PC-3 (cell line): ENCODE measurements around the gene DNAJC5. TPM values are rescaled to one million over a fixed set of nuclear protein-coding genes. Genes with fewer than 3 reads are reported as not detected.
"Not testable (repeated sequence)": the region's sequence is repeated elsewhere in the genome, so short reads cannot be mapped to it uniquely, and the experiment has no call there.

Source experiments
- ATAC-seq: fragments of 200-7000 bp; cut with Tn5 transposase; 2 replicates; pipeline ENCODE4 v1.9.1; 2020; ENCODE audit warnings: mild to moderate bottlenecking, moderate library complexity
- BruUV-seq: library from RNA; stranded (reverse); fragments of 400-500 nt; replicated peaks from 2 replicates; lab custom pipeline; 2021; lab: Mats Ljungman, UMichigan
- CTCF ChIA-PET: fragments of 300-600 bp; sonication (Branson Sonifier 250); formaldehyde crosslinking; loops from one replicate; lab custom pipeline; 2022; ENCODE audit warnings: antibody characterized with exemption; lab: Charles Lee
- POLR2A ChIA-PET: fragments of 300-600 bp; sonication (Branson Sonifier 250); formaldehyde crosslinking; loops from one replicate; lab custom pipeline; 2022; ENCODE audit warnings: antibody characterized with exemption; ENCODE audit not compliant: unreplicated experiment; lab: Charles Lee
- DNase-seq: peaks from one replicate; pipeline ENCODE4 v3.0.0-alpha.2; 2015
- H2AFZ ChIP-seq: fragments of 300-600 bp; sonication (generic); 2 replicates; pipeline ENCODE4 v1.6.0; 2016; ENCODE audit warnings: antibody characterized with exemption, low read length
- H3F3A ChIP-seq: fragments of 300-600 bp; sonication (generic); one replicate; pipeline ENCODE4 v1.6.0; 2017; ENCODE audit warnings: antibody characterized with exemption, low read length, control low read depth, mild to moderate bottlenecking; ENCODE audit not compliant: unreplicated experiment
- H3K27ac ChIP-seq: fragments of 300-600 bp; sonication (generic); 2 replicates; pipeline ENCODE4 v1.5.1; 2016; ENCODE audit warnings: mild to moderate bottlenecking, low read length
- H3K27me3 ChIP-seq: fragments of 300-600 bp; sonication (generic); 2 replicates; pipeline ENCODE4 v1.6.1; 2016; ENCODE audit warnings: low read length, mixed read lengths
- H3K36me3 ChIP-seq: fragments of 300-600 bp; sonication (generic); 2 replicates; pipeline ENCODE4 v1.6.1; 2016; ENCODE audit warnings: low read depth, mixed run types, low read length, mixed read lengths
- H3K4me1 ChIP-seq: fragments of 300-600 bp; sonication (generic); 2 replicates; pipeline ENCODE4 v1.5.1; 2016; ENCODE audit warnings: low read length; ENCODE audit not compliant: insufficient read depth
- H3K4me2 ChIP-seq: fragments of 300-600 bp; sonication (generic); 2 replicates; pipeline ENCODE4 v1.6.0; 2016; ENCODE audit warnings: low read length
- H3K4me3 ChIP-seq: fragments of 300-600 bp; sonication (generic); 2 replicates; pipeline ENCODE4 v1.5.1; 2016; ENCODE audit warnings: mild to moderate bottlenecking, low read length, mixed read lengths
- H3K79me2 ChIP-seq: fragments of 300-600 bp; sonication (generic); 2 replicates; pipeline ENCODE4 v1.6.1; 2017; ENCODE audit warnings: low read length, mixed read lengths
- H3K9ac ChIP-seq: fragments of 300-600 bp; sonication (generic); 2 replicates; pipeline ENCODE4 v1.6.0; 2016; ENCODE audit warnings: mild to moderate bottlenecking, low read length
- H3K9me2 ChIP-seq: fragments of 300-600 bp; sonication (generic); replicated peaks from 2 replicates; pipeline ENCODE4 v1.6.1; 2016; ENCODE audit warnings: mixed run types, low read length, mixed read lengths
- H3K9me3 ChIP-seq: fragments of 300-600 bp; sonication (generic); 2 replicates; pipeline ENCODE4 v1.6.1; 2016; ENCODE audit warnings: low read length, mixed read lengths
- H4K20me1 ChIP-seq: fragments of 300-600 bp; sonication (generic); 2 replicates; pipeline ENCODE4 v1.6.1; 2016; ENCODE audit warnings: low read length, mixed read lengths
- EZH2 ChIP-seq: fragments of 300-600 bp; sonication (generic); IDR thresholded peaks from one replicate; pipeline ENCODE4 v1.6.1; 2017; ENCODE audit warnings: antibody characterized with exemption, mild to moderate bottlenecking, low read length; ENCODE audit not compliant: unreplicated experiment
- EZH2phosphoT487 ChIP-seq: fragments of 300-600 bp; sonication (generic); IDR thresholded peaks from 2 replicates; pipeline ENCODE4 v1.6.1; 2018; ENCODE audit warnings: mild to moderate bottlenecking, antibody characterized with exemption, low read length, borderline replicate concordance
- intact Hi-C: fragments of 100-400 bp; cut with micrococcal nuclease; formaldehyde crosslinking; loops from 2 replicates; pipeline ENCODE4 v1.9.0; 2023
- total RNA-seq: library from RNA; depleted of rRNA; stranded (reverse); fragments of >200 nt; gene quantifications from 2 replicates; pipeline ENCODE4 v1.2.3, GENCODE V29; 2014
- TF ChIP-seq, protein P1 (sequence below): fragments of 300-600 bp; sonication (generic); conservative IDR thresholded peaks from 2 replicates; pipeline ENCODE4 v1.5.1; 2017; ENCODE audit warnings: antibody characterized with exemption, low read depth, mild to moderate bottlenecking, low read length

Gene DNAJC5
- total RNA-seq, 1 experiment from 2014 or later: 73.7 TPM

DNA sequence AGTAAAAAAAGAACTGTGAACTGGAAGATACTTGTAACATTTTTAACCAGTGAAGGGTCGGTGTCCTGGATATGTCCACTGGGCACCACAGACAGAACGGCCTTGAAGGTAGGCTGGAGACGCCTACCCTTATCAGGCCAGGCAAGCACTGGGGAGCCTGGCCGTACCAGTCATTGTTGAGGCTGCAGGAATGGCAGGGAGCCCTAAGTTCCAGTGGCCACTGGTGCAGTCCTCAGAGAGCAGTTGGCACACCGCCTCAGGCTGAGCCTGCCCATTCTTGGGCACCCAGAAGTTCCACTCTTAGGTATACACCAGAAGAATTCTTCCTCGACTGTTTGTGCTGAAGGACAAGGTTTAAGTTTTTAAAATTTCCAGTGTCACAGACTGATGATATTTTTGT lies 20.5 kb downstream of the DNAJC5 start:
- Histone ChIP-seq H3K9me3 (no peaks in the 10 kb centered on the region), H3K9ac (no peak overlapping the region), H2AFZ (no peak overlapping the region), H3K4me1 (peaks cover 20% of the 10 kb centered on the region), H3K4me3 (no peak overlapping the region), H3F3A (peaks cover 7% of the 10 kb centered on the region), H3K36me3 (peaks cover 10% of the 10 kb centered on the region), H3K9me2 (no peaks in the 10 kb centered on the region), H3K4me2 (no peak overlapping the region), H3K27me3 (no peaks in the 10 kb centered on the region), H4K20me1 (peaks cover 15% of the 10 kb centered on the region; the same call in 1 of the 2 replicates), H3K79me2 (peaks cover 80% of the 10 kb centered on the region), H3K27ac (no peak overlapping the region)
- no peak for TF ChIP-seq EZH2
- TF ChIP-seq EZH2phosphoT487: no peak
- TF ChIP-seq, protein P1, sequence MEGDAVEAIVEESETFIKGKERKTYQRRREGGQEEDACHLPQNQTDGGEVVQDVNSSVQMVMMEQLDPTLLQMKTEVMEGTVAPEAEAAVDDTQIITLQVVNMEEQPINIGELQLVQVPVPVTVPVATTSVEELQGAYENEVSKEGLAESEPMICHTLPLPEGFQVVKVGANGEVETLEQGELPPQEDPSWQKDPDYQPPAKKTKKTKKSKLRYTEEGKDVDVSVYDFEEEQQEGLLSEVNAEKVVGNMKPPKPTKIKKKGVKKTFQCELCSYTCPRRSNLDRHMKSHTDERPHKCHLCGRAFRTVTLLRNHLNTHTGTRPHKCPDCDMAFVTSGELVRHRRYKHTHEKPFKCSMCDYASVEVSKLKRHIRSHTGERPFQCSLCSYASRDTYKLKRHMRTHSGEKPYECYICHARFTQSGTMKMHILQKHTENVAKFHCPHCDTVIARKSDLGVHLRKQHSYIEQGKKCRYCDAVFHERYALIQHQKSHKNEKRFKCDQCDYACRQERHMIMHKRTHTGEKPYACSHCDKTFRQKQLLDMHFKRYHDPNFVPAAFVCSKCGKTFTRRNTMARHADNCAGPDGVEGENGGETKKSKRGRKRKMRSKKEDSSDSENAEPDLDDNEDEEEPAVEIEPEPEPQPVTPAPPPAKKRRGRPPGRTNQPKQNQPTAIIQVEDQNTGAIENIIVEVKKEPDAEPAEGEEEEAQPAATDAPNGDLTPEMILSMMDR: no peak
- POLR2A ChIA-PET: no interaction called here
- intact Hi-C loops: no loop called here
- BruUV-seq: no TSS peak
- ATAC-seq (no peak), DNase-seq (no peak)
- CTCF ChIA-PET: no interaction called here

DNA sequence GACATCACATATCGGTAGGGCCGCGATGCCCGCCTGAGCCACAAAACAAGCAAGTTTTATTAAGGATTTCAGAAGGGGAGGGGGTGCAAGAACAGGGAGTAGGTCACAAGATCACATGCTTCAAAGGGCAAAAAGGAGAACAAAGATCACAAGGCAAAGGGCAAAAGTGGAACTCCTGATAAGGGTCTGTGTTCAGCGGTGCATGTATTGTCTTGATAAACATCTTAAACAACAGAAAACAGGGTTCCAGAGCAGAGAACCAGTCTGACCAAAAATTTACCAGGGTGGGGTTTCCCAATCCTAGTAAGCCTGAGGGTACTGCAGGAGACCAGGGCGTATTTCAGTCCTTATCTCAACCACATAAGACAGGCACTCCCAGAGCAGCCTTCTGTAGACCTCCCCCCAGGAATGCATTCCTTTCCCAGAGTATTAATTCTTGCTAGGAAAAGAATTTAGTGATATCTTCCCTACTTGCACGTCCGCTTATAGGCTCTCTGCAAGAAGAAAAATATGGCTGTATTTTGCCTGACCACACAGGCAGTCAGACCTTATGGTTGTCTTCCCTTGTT lies 21.5 kb downstream of the DNAJC5 start:
- Histone ChIP-seq H4K20me1 (peaks cover 14% of the 10 kb centered on the region; the same call in 1 of the 2 replicates), H3K79me2 (peaks cover 72% of the 10 kb centered on the region), H3K4me1 (peaks cover 10% of the 10 kb centered on the region)
- H3K9me3 ChIP-seq, CTCF ChIA-PET, H3K4me2 ChIP-seq, H3K9me2 ChIP-seq, H3K27ac ChIP-seq, H3K27me3 ChIP-seq, H2AFZ ChIP-seq, H3K36me3 ChIP-seq, H3K9ac ChIP-seq, H3F3A ChIP-seq, H3K4me3 ChIP-seq, POLR2A ChIA-PET, DNase-seq, intact Hi-C loops, ATAC-seq: not testable (repeated sequence)
- BruUV-seq: TSS peak; percentile 14

DNA sequence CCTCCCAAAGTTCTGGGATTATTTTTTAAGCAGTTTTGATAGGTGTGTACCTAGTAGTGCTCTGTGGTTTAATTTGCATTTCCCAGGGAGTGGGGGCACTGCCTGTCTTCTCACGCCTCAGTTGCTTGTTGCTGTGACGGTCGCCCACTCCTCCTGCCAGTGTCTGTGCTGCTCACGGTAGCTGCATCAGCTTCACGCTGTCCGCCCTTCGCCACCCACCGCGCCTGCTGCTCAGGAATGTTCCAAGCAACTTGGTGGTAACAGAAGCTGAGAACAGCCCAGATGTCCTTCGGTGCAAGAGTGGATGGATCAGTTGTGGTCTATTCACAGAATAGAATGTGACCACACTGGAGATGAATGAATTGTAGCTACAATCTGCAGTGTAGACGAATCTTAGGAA lies 22.9 kb downstream of the DNAJC5 start:
- no peak for ATAC-seq
- no peak for DNase-seq
- no peak overlapping the region for H3K9ac ChIP-seq
- CTCF ChIA-PET: no interaction called here
- no peaks in the 10 kb centered on the region for H3K9me3 ChIP-seq
- H4K20me1 ChIP-seq: peaks cover 10% of the 10 kb centered on the region; the same call in 1 of the 2 replicates
- H3K4me2 ChIP-seq: no peak overlapping the region
- TF ChIP-seq EZH2: no peak
- TF ChIP-seq, protein P1: no peak
- TF ChIP-seq EZH2phosphoT487: no peak
- H3K36me3 ChIP-seq: peaks cover 10% of the 10 kb centered on the region
- intact Hi-C loops: no loop called here
- H3K79me2 ChIP-seq: peaks cover 63% of the 10 kb centered on the region
- H3K4me1 ChIP-seq: no peaks in the 10 kb centered on the region
- no peaks in the 10 kb centered on the region for H3F3A ChIP-seq
- H3K27ac ChIP-seq: no peak overlapping the region
- POLR2A ChIA-PET: no interaction called here
- H3K9me2 ChIP-seq: no peaks in the 10 kb centered on the region
- no TSS peak for BruUV-seq
- no peak overlapping the region for H3K4me3 ChIP-seq
- no peak overlapping the region for H2AFZ ChIP-seq
- H3K27me3 ChIP-seq: no peaks in the 10 kb centered on the region
